ENCODE measurements around the gene TLE4. TPM values are rescaled to one million over a fixed set of nuclear protein-coding genes. Genes with fewer than 3 reads are reported as not detected.

Gene TLE4
- total and polyA plus RNA-seq, 2 of the 13 experiments (the other 11 are each of a cell fraction or from before 2014, with no cell fraction given): 2.0 to 2.3 TPM

- no peak overlapping the region for H3K9ac ChIP-seq (ENCODE audit: insufficient read depth, low read depth, low read length)
- DNase-seq (ENCODE audit: low spot score) (no peak), FAIRE-seq (no peak), ATAC-seq (no peak)
- TF ChIP-seq ZNF333 (CRISPR knock-in tag; IDR thresholded peaks at IDR 0.05; ENCODE audit: borderline replicate concordance) (no peak), ZNF33B (CRISPR knock-in tag; IDR thresholded peaks at IDR 0.05) (no peak), CEBPG (CRISPR knock-in tag; IDR thresholded peaks at IDR 0.05) (no peak), JUN (CRISPR knock-in tag; IDR thresholded peaks at IDR 0.05) (no peak), KDM3A (CRISPR knock-in tag; IDR thresholded peaks at IDR 0.05; ENCODE audit: low read depth) (no peak), NR1H2 (CRISPR knock-in tag; IDR thresholded peaks at IDR 0.05; ENCODE audit: borderline replicate concordance, low read depth) (no peak), RBAK (CRISPR knock-in tag; IDR thresholded peaks at IDR 0.05) (no peak), ZNF281 (CRISPR knock-in tag; IDR thresholded peaks at IDR 0.05; ENCODE audit: borderline replicate concordance) (no peak), ZFP36L2 (CRISPR knock-in tag; IDR thresholded peaks at IDR 0.05) (no peak), LCORL (IDR thresholded peaks at IDR 0.05) (no peak), LCORL (CRISPR knock-in tag; IDR thresholded peaks at IDR 0.05) (no peak), ETV5 (CRISPR knock-in tag; IDR thresholded peaks at IDR 0.05; ENCODE audit: borderline replicate concordance) (no peak), ZIK1 (CRISPR knock-in tag; IDR thresholded peaks at IDR 0.05; ENCODE audit: borderline replicate concordance, low read depth) (no peak), ZNF430 (CRISPR knock-in tag; IDR thresholded peaks at IDR 0.05) (no peak), PHF21A (CRISPR knock-in tag; IDR thresholded peaks at IDR 0.05) (no peak), HMGXB4 (CRISPR knock-in tag; IDR thresholded peaks at IDR 0.05; ENCODE audit: borderline replicate concordance in 1 of 2, low read depth in 1 of 2) (no peak), PHF8 (CRISPR knock-in tag; IDR thresholded peaks at IDR 0.05) (no peak), ISL2 (CRISPR knock-in tag; IDR thresholded peaks at IDR 0.05) (no peak), IKZF4 (CRISPR knock-in tag; IDR thresholded peaks at IDR 0.05; ENCODE audit: borderline replicate concordance, low read depth, not compliant biosample characterization) (no peak)
- no peak overlapping the region for H3K4me2 ChIP-seq (ENCODE audit: low read depth, low read length)
- no peaks in the 10 kb centered on the region for H3K79me2 ChIP-seq (ENCODE audit: insufficient read depth, low read length)
- no peak overlapping the region for H3K4me3 ChIP-seq (replicated peaks in 1 of 3; ENCODE audit: insufficient read depth in 1 of 3, low read depth in 2 of 3, low read length in 3 of 3)
- H3K9me3 ChIP-seq (ENCODE audit: low read length): peaks cover 13% of the 10 kb centered on the region
- no peaks in the 10 kb centered on the region for H3K27me3 ChIP-seq (ENCODE audit: control insufficient read depth in 1 of 2, insufficient read depth in 2 of 2, low read length in 2 of 2)
- intact Hi-C loops (cut with micrococcal nuclease; ENCODE audit: unreplicated experiment): no loop called here
- BruUV-seq (replicated peaks): no TSS peak
- no peaks in the 10 kb centered on the region for H3K4me1 ChIP-seq (ENCODE audit: insufficient read depth, low read length)
- H3K36me3 ChIP-seq (replicated peaks in 1 of 2; ENCODE audit: control insufficient read depth in 1 of 2, insufficient read depth in 2 of 2, low read length in 2 of 2): no peaks in the 10 kb centered on the region
- H2AFZ ChIP-seq (ENCODE audit: low read length): no peak overlapping the region
- H4K20me1 ChIP-seq (ENCODE audit: insufficient read depth, low read length): no peaks in the 10 kb centered on the region
- ChIA-PET POLR2A (no interaction called here), CTCF (ENCODE audit: low intra/inter-chr PET ratio, low total read pairs) (no interaction called here)
- in situ Hi-C loops (cut with HindIII; ENCODE audit: extremely low pct_ligation_motif_present, low pct_unique_long_range_greater_than_20kb): no loop called here
- H3K27ac ChIP-seq (ENCODE audit: extremely low read length, insufficient read depth, low read length): no peak overlapping the region
These were observed 109.8 kb downstream of the TLE4 start for GRCh38 chr9:79681576-79681975.

Data from HepG2 (cell line).